Smooth muscle cell (in vitro differentiated cells): Measurements from ENCODE around the gene IGSF9B. TPM values are rescaled to one million over a fixed set of nuclear protein-coding genes. Genes with fewer than 3 reads are reported as not detected.

Experiments
- DNase-seq: peaks from one replicate; lab custom pipeline; 2025; ENCODE audit not compliant: unreplicated experiment; lab: John Stamatoyannopoulos, UW
- H2AFZ ChIP-seq: fragments of 200-600 bp; sonication (generic); 2 replicates; pipeline ENCODE4 v1.6.0; 2016; ENCODE audit warnings: antibody characterized with exemption, low read depth, mild to moderate bottlenecking
- H3F3A ChIP-seq: fragments of 200-600 bp; sonication (generic); 2 replicates; pipeline ENCODE4 v1.6.0; 2017; ENCODE audit warnings: antibody characterized with exemption, low read depth
- H3K27ac ChIP-seq: fragments of 200-600 bp; sonication (generic); 2 replicates; pipeline ENCODE4 v1.5.1; 2016; ENCODE audit warnings: low read depth, mild to moderate bottlenecking
- H3K27me3 ChIP-seq: fragments of 200-600 bp; sonication (generic); 2 replicates; pipeline ENCODE4 v1.6.1; 2016; ENCODE audit warnings: low read depth, mild to moderate bottlenecking
- H3K36me3 ChIP-seq: fragments of 200-600 bp; sonication (generic); 2 replicates; pipeline ENCODE4 v1.5.1; 2016; ENCODE audit warnings: low read depth
- H3K4me1 ChIP-seq: fragments of 200-600 bp; sonication (generic); 2 replicates; pipeline ENCODE4 v1.5.1; 2016; ENCODE audit warnings: low read depth
- H3K4me2 ChIP-seq: fragments of 200-600 bp; sonication (generic); 2 replicates; pipeline ENCODE4 v1.6.0; 2016; ENCODE audit warnings: mild to moderate bottlenecking
- H3K4me3 ChIP-seq: fragments of 200-600 bp; sonication (generic); 2 replicates; pipeline ENCODE4 v1.5.1; 2016; ENCODE audit warnings: mild to moderate bottlenecking
- H3K79me2 ChIP-seq: fragments of 200-600 bp; sonication (generic); 2 replicates; pipeline ENCODE4 v1.6.0; 2016; ENCODE audit warnings: low read depth, mild to moderate bottlenecking
- H3K9ac ChIP-seq: fragments of 200-600 bp; sonication (generic); 2 replicates; pipeline ENCODE4 v1.6.0; 2016; ENCODE audit warnings: low read depth
- H3K9me3 ChIP-seq: fragments of 200-600 bp; sonication (generic); replicated peaks from 2 replicates; pipeline ENCODE4 v1.5.1; 2016; ENCODE audit warnings: low read depth
- H4K20me1 ChIP-seq: fragments of 200-600 bp; sonication (generic); 2 replicates; pipeline ENCODE4 v1.6.0; 2016; ENCODE audit warnings: low read depth
- CTCF ChIP-seq: fragments of 200-600 bp; sonication (generic); IDR thresholded peaks from 2 replicates; pipeline ENCODE4 v1.5.1; 2017; ENCODE audit warnings: borderline replicate concordance, mild to moderate bottlenecking, antibody characterized with exemption; ENCODE audit not compliant: insufficient read depth, poor library complexity, severe bottlenecking
- WGBS: methylation state at CpG from one replicate; pipeline ENCODE4 v1.1.7; 2016; ENCODE audit warnings: low lambda C conversion rate; 5-methylcytosine and 5-hydroxymethylcytosine counted together
- polyA plus RNA-seq: library from polyadenylated mRNA; unstranded; fragments of >200 nt; fragmentation: Nextera tagmentation; extraction: Ambion mirVana; gene quantifications from 2 replicates; pipeline ENCODE4 v1.2.1, GENCODE V29; 2016
- total RNA-seq: library from RNA; depleted of rRNA; stranded (reverse); fragments of >200 nt; gene quantifications from 2 replicates; pipeline ENCODE4 v1.2.3, GENCODE V29; 2014

IGSF9B gene
- total and polyA plus RNA-seq, 2 experiments from 2014 or later = 0.82 to 1.7 TPM

GRCh38 chr11:133980665-133981064 is 23.9 kb upstream of the IGSF9B start:
- no peak overlapping the region for H3K9ac ChIP-seq
- no peaks in the 10 kb centered on the region for H3K4me1 ChIP-seq
- H3K79me2 ChIP-seq = no peaks in the 10 kb centered on the region
- H3K27ac ChIP-seq = no peak overlapping the region
- no peak for TF ChIP-seq CTCF
- no peak overlapping the region for H2AFZ ChIP-seq
- DNase-seq = no peak
- H3K4me3 ChIP-seq = no peak overlapping the region
- no peaks in the 10 kb centered on the region for H3K9me3 ChIP-seq
- no peak overlapping the region for H3K4me2 ChIP-seq
- H3F3A ChIP-seq = no peaks in the 10 kb centered on the region
- H3K36me3 ChIP-seq = no peaks in the 10 kb centered on the region
- H3K27me3 ChIP-seq = peaks cover 35% of the 10 kb centered on the region
- H4K20me1 ChIP-seq = no peaks in the 10 kb centered on the region
- WGBS = 87% methylated on average over 9 of the region's 9 CpGs

- H3K9me3 ChIP-seq = no peaks in the 10 kb centered on the region
These were observed 22.0 kb upstream of the IGSF9B start for GRCh38 chr11:133978794-133979193.

GRCh38 chr11:133977067-133977677 is 20.4 kb upstream of the IGSF9B start:
- H3K27ac ChIP-seq = no peak overlapping the region
- H3K36me3 ChIP-seq = no peaks in the 10 kb centered on the region
- no peaks in the 10 kb centered on the region for H3K9me3 ChIP-seq
- H3K9ac ChIP-seq = no peak overlapping the region
- H4K20me1 ChIP-seq = no peaks in the 10 kb centered on the region
- peaks cover 62% of the 10 kb centered on the region for H3K27me3 ChIP-seq
- H3K4me1 ChIP-seq = no peaks in the 10 kb centered on the region
- H3F3A ChIP-seq = no peaks in the 10 kb centered on the region
- no peak overlapping the region for H3K4me2 ChIP-seq
- 84% methylated on average over 10 of the region's 10 CpGs for WGBS
- no peak for DNase-seq
- H3K4me3 ChIP-seq = no peak overlapping the region
- no peaks in the 10 kb centered on the region for H3K79me2 ChIP-seq
- no peak overlapping the region for H2AFZ ChIP-seq
- no peak for TF ChIP-seq CTCF

More at GRCh38 chr11:133978794-133979193, 22.0 kb upstream of the IGSF9B start:
- H3K4me2 ChIP-seq = no peak overlapping the region
- H3K27ac ChIP-seq = no peak overlapping the region
- no peaks in the 10 kb centered on the region for H3K4me1 ChIP-seq
- no peak for TF ChIP-seq CTCF
- peaks cover 49% of the 10 kb centered on the region for H3K27me3 ChIP-seq
- H3F3A ChIP-seq = no peaks in the 10 kb centered on the region
- no peak overlapping the region for H3K9ac ChIP-seq
- no peaks in the 10 kb centered on the region for H4K20me1 ChIP-seq
- 75% methylated on average over 2 of the region's 2 CpGs for WGBS
- H2AFZ ChIP-seq = no peak overlapping the region
- no peak overlapping the region for H3K4me3 ChIP-seq
- no peak for DNase-seq
- H3K36me3 ChIP-seq = no peaks in the 10 kb centered on the region
- H3K79me2 ChIP-seq = no peaks in the 10 kb centered on the region

GRCh38 chr11:133975488-133975849 is 18.7 kb upstream of the IGSF9B start:
- no peak for TF ChIP-seq CTCF
- no peak overlapping the region for H3K27ac ChIP-seq
- H3K9ac ChIP-seq = no peak overlapping the region
- H3K36me3 ChIP-seq = no peaks in the 10 kb centered on the region
- WGBS = 68% methylated on average over 7 of the region's 7 CpGs
- H3K4me1 ChIP-seq = no peaks in the 10 kb centered on the region
- no peaks in the 10 kb centered on the region for H4K20me1 ChIP-seq
- H3K9me3 ChIP-seq = no peaks in the 10 kb centered on the region
- no peak overlapping the region for H3K4me2 ChIP-seq
- no peaks in the 10 kb centered on the region for H3F3A ChIP-seq
- H3K79me2 ChIP-seq = no peaks in the 10 kb centered on the region
- H3K4me3 ChIP-seq = no peak overlapping the region
- DNase-seq = no peak
- H3K27me3 ChIP-seq = peaks cover 50% of the 10 kb centered on the region
- no peak overlapping the region for H2AFZ ChIP-seq
